GM12891 (cell line): Measurements from ENCODE around the gene SRSF3.
A peak's percentile ranks its signal among the peaks of the same experiment; 100 is the strongest.

Experiments
- POLR2A ChIP-seq: IDR thresholded peaks from 2 replicates; pipeline ENCODE4 v1.6.1; 2011; ENCODE audit warnings: low read depth, low read length, control low read depth
- POLR2AphosphoS5 ChIP-seq: IDR thresholded peaks from 2 replicates; pipeline ENCODE4 v1.6.1; 2011; ENCODE audit warnings: low read depth, low read length, control low read depth

DNA sequence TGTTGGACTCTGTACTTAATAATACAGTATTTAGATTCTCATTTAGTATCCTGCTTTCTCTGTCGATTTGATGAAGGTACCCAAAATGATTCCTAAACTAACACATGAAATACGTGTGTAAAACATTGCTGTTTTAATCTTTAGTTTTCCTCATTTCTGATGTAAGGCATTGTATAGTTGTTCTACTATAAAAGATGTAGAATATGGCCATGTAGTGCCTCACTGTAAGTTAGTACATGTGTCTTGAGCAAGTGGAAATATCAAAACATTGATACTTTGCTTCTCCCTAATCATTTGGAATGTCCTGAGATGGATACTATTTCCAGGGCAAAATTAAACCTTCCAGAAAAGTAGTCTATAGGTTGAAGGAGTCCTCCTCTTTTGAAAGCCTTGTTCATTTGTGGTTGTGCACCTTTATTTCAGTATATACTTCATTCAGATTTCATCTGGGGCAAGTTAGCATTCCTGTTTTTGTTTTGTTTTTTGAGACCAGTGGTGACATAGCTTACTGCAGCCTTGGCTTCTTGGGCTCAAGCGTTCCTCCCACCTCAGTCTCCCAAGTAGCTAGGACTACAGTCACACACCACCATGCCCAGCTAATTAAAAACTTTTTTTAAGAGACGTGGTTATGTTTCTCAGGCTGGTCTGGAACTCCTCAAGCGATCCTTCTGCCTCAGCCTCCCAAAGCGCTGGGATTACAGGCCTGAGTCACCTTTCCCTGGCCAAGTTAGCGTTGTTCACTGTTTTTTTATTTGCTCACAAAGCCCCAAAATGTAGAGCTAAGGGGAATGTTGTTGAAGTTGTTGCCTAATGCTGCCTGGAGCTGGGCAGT is 11.6 kb downstream of the SRSF3 start:
- no peak; the same call in 1 of the 2 replicates for TF ChIP-seq POLR2A
- TF ChIP-seq POLR2AphosphoS5 = 0 out of 2 replicates have a peak, but pooled peaks have one; percentile 7
